Peyer's patch (tissue), 4 donors: Measurements from ENCODE around the gene BHLHE23. TPM values are rescaled to one million over a fixed set of nuclear protein-coding genes. Genes with fewer than 3 reads are reported as not detected.

Source experiments
- DNase-seq, 3 donors: peaks; one replicate each; pipeline ENCODE4 v3.0.0-alpha.2; 2017 to 2019
- H3K27ac ChIP-seq, 4 donors: fragments of 200-600 bp; sonication (generic); one replicate each; pipeline ENCODE4 v1.5.1; 2016 to 2019
- H3K27me3 ChIP-seq, 2 donors: fragments of 200-600 bp; sonication (generic); one replicate each; pipeline ENCODE4 v1.5.1; 2019
- H3K36me3 ChIP-seq, 3 donors: fragments of 200-600 bp; sonication (generic); one replicate each; pipeline ENCODE4 v1.5.1; 2016 to 2019
- H3K4me1 ChIP-seq, 4 donors: fragments of 200-600 bp; sonication (generic); one replicate each; pipeline ENCODE4 v1.5.1; 2016 to 2019
- H3K4me3 ChIP-seq, 4 donors: fragments of 200-600 bp; sonication (generic); 1 replicate in 3 of 4; 2 replicates in 1 of 4; pipeline ENCODE4 v1.5.1; 2016 to 2019; ENCODE audit warnings: mild to moderate bottlenecking in 1 of 4
- H3K9me3 ChIP-seq, 4 donors: fragments of 200-600 bp; sonication (generic); one replicate each; pipeline ENCODE4 v1.5.1; 2016 to 2019; ENCODE audit warnings: mild to moderate bottlenecking in 1 of 4
- POLR2A ChIP-seq, 2 donors: fragments of 450-650 bp; IDR thresholded peaks; one replicate each; pipeline ENCODE4 v1.5.1; 2017; ENCODE audit warnings: antibody characterized with exemption in 2 of 2, mild to moderate bottlenecking in 2 of 2, moderate library complexity in 2 of 2
- total RNA-seq, 4 donors: library from RNA; depleted of rRNA; stranded (reverse); fragments of >200 nt; gene quantifications; one replicate each; pipeline ENCODE4 v1.1.0, GENCODE V29; 2016
- TF ChIP-seq, protein P1 (sequence below), 6 experiments: fragments of 450-650 bp in 4 of 6; fragments of 200-600 bp in 2 of 6; sonication (generic) in 1 of 6; IDR thresholded peaks; one replicate each; pipeline ENCODE4 v1.5.1; 2017 to 2019; ENCODE audit warnings: antibody characterized with exemption in 6 of 6, mild to moderate bottlenecking in 3 of 6, moderate library complexity in 1 of 6

Gene BHLHE23
- total RNA-seq, 4 donors from 2014 or later: not detected

DNA sequence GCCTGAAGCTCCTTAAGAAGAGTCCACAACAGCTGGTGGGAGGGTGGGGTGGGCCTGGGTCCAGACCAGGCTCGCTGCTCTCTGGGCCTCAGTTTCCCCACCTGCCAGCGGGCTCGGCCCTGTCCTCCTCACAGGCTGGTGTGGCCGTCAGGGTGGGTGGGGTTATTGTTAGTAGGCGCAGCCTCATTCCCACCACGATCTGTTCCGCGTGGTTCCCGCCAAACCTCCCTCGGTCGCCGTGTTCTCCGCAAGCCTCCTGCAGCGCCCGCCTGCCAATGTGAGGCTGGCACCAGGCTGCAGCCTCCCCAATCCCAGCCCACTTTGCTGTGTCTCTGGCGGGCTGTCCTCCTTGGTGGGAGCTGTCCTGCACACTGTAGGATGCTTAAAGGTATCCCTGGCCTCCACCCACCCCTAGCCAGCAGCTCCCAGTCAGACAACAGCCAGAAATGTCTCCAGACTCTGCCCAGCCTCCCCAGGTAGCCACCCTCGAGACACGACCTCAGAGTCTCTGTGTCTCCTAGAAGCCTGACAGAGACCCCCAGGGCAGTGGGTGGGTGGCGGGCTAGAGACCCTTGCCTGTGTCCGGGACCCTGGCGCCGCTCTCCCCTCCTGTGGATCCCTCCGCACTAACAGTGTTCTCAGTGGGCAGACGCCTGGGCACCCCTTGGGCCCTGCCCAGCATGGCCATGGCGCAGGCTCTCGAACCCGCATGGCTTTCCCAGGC, 39.0 kb downstream of the BHLHE23 start:
- Histone ChIP-seq H3K4me1 (peaks cover 0 to 5% (median 2%) of the 10 kb centered on the region in 4 donors), H3K36me3 (no peaks in the 10 kb centered on the region), H3K9me3 (no peaks in the 10 kb centered on the region), H3K27ac (no peak overlapping the region), H3K4me3 (no peak overlapping the region), H3K27me3 (peaks cover 0 to 1% of the 10 kb centered on the region in 2 donors)
- TF ChIP-seq, protein P1, sequence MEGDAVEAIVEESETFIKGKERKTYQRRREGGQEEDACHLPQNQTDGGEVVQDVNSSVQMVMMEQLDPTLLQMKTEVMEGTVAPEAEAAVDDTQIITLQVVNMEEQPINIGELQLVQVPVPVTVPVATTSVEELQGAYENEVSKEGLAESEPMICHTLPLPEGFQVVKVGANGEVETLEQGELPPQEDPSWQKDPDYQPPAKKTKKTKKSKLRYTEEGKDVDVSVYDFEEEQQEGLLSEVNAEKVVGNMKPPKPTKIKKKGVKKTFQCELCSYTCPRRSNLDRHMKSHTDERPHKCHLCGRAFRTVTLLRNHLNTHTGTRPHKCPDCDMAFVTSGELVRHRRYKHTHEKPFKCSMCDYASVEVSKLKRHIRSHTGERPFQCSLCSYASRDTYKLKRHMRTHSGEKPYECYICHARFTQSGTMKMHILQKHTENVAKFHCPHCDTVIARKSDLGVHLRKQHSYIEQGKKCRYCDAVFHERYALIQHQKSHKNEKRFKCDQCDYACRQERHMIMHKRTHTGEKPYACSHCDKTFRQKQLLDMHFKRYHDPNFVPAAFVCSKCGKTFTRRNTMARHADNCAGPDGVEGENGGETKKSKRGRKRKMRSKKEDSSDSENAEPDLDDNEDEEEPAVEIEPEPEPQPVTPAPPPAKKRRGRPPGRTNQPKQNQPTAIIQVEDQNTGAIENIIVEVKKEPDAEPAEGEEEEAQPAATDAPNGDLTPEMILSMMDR (IDR thresholded peaks at IDR 0.05): no peak
- no peak for TF ChIP-seq POLR2A (IDR thresholded peaks at IDR 0.05)
- no peak for DNase-seq

DNA sequence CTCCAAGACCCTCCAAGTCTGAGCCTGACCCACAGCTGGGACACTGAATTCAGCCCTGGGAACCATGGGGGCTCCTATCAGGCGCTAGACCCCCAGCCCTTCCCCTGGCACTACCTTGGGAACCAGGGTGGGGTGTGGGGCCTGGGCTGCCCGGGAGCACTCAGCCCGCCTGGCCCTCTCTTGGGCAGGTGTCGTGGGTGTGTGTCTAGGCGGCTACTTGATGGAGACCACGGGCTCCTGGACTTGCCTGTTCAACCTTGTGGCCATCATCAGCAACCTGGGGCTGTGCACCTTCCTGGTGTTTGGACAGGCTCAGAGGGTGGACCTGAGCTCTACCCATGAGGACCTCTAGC, 39.6 kb downstream of the BHLHE23 start:
- no peak for DNase-seq
- TF ChIP-seq, protein P1 (IDR thresholded peaks at IDR 0.05): no peak
- TF ChIP-seq POLR2A (IDR thresholded peaks at IDR 0.05): no peak
- Histone ChIP-seq H3K27ac (no peak overlapping the region), H3K4me1 (no peaks in the 10 kb centered on the region), H3K27me3 (no peaks in the 10 kb centered on the region), H3K9me3 (no peaks in the 10 kb centered on the region), H3K4me3 (no peak overlapping the region), H3K36me3 (no peaks in the 10 kb centered on the region)

DNA sequence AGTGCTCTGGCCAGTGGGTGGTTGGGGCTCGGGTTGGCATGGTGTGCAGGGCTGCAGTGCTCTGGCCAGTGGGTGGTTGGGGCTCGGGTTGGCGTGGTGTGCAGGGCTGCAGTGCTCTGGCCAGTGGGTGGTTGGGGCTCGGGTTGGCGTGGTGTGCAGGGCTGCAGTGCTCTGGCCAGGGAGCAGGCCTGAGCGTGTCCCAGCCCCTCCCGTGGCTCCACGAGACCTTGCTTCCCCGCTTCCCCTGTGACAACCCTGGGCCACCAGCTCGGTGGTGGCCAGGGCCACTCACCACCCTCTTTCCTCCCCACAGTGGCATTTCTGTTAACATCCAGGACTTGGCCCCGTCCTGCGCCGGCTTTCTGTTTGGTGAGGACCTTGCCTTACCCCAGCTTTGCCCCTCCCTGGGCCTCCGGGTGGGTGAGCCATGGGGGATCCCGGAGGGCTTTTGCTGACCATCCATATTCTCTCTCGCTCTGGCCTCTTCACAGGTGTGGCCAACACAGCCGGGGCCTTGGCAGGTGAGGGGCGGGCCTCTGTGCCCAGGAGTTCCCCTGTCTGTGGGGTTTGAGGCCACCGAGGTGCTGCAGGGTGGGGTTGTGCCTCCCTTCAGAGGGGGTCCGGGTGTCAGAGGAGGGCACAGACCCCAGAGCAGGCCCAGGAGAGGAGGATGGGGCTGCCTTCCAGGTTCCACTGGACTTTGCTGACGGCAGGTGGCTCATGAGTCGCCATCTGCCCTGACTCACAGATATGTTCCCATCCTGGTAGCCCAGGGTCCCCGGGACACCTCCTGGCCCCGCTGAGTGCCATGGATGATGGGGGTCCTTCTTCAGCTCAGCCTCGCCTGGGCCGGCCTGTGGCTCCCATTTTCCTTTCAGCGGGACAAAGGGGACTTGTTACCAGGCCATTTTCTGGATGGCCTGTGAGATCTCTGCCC, 40.3 kb downstream of the BHLHE23 start:
- no peaks in the 10 kb centered on the region for H3K36me3 ChIP-seq
- TF ChIP-seq POLR2A (IDR thresholded peaks at IDR 0.05): no peak
- TF ChIP-seq, protein P1 (IDR thresholded peaks at IDR 0.05): no peak

DNA sequence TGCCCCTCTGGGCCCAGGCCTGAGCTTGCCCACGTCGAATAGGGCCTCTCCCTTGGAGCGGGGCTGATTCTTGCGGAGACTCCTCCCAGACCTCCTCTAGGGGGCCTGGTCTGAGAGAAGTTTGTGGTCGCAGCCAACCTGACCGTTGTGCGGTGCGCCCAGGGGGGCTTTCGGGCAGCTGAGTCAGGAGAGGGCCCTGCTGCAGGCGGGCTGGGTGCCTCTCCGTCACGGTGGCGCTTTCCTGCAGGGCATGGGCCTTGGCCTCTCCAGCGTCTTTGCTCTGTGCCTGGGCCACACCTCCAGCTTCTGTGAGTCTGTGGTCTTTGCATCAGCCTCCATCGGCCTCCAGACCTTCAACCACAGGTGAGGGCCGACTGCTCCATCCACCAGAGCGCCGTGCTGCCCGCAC, 41.4 kb downstream of the BHLHE23 start:
- Histone ChIP-seq H3K4me3 (no peak overlapping the region), H3K4me1 (no peaks in the 10 kb centered on the region), H3K9me3 (no peaks in the 10 kb centered on the region), H3K27me3 (no peaks in the 10 kb centered on the region), H3K27ac (no peak overlapping the region), H3K36me3 (no peaks in the 10 kb centered on the region)
- no peak for DNase-seq
- TF ChIP-seq, protein P1 (IDR thresholded peaks at IDR 0.05): no peak

More for the DNA sequence above, 40.3 kb downstream of the BHLHE23 start:
- Histone ChIP-seq H3K4me1 (no peaks in the 10 kb centered on the region), H3K4me3 (no peak overlapping the region), H3K9me3 (no peaks in the 10 kb centered on the region), H3K27ac (no peak overlapping the region), H3K27me3 (no peaks in the 10 kb centered on the region)
- DNase-seq: no peak

DNA sequence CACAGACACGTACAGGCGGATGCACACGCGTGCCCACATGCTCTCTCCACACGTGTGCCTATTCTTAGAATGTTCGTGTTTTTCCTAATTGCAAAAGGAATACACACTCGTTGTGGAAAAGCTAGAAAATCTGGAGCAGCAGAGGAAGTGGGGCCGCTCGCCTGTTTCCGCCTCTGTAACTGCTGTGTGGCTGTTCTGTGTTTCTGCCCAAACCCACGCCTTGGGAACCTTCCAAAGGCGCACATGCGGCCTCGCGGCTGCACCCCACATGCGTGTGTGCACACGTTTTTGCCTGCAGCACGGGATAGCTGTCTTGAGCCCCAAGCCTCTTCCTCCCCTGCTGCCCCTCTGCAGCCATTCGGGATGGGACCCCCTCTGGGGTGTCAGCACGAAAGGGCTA, 42.1 kb downstream of the BHLHE23 start:
- no peak overlapping the region for H3K4me3 ChIP-seq
- DNase-seq: no peak
- H3K27ac ChIP-seq: no peak overlapping the region
- H3K9me3 ChIP-seq: no peaks in the 10 kb centered on the region
- H3K27me3 ChIP-seq: no peaks in the 10 kb centered on the region
- H3K36me3 ChIP-seq: no peaks in the 10 kb centered on the region
- no peak for TF ChIP-seq POLR2A (IDR thresholded peaks at IDR 0.05)
- TF ChIP-seq, protein P1 (IDR thresholded peaks at IDR 0.05): no peak
- no peaks in the 10 kb centered on the region for H3K4me1 ChIP-seq
